ENCODE measurements around the gene TMEM272. TPM values are rescaled to one million over a fixed set of nuclear protein-coding genes. Genes with fewer than 3 reads are reported as not detected.

Gene TMEM272
- total and polyA plus RNA-seq, 12 donors = 0.09 to 2.7 (median 0.56) TPM

DNA sequence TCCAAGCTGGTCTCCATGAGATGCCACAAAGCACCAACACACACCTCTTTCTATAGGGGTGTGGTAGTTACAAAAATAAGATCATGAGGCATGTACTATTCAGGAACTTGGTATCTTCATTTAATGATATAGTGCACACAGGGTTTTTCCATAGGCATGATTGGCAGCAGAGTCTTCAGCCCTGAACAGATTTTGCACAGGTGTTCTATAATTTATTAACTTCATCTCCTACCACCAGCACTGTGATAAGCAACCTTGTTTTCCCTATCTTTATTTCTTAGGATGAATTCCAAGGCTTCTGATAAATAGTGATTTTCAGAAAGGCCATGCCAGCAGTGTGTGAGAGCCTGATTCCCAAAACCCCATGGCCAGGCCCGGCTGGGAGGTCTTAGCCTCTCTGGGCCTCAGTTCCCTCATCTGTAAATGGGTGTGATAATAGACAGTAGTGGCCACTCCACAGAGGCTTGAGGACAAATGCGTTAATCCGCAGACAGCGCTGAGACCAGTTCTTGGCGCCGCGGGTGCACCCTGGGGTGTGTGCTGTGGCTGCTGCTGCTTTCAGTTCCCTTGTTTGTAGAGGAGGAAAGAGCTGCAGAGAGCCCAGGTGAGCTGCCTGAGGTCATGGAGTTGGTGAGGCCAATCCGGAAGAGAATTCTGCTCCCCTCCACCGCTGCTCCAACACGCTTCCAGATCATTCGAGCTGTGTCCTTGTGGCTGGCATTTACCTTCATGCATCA lies 74.1 kb downstream of the TMEM272 start:
- no peak for ATAC-seq
- Histone ChIP-seq H3K9me3 (no peaks in the 10 kb centered on the region), H3K4me1 (peaks cover 9 to 34% (median 24%) of the 10 kb centered on the region in 9 donors), H3K4me3 (no peak overlapping the region), H3K27me3 (no peaks in the 10 kb centered on the region), H3K27ac (peak overlapping the region in 7 of 10 donors; percentile 56 to 83 (median 66)), H3K36me3 (peaks cover 0 to 30% (median 0%) of the 10 kb centered on the region in 9 donors)
- DNase-seq = no peak
- 94 to 96% methylated on average over 11 of the region's 11 CpGs for WGBS, 2 donors
- intact Hi-C loops (cut with DNase I) = no loop called here
- TF ChIP-seq, protein P1, sequence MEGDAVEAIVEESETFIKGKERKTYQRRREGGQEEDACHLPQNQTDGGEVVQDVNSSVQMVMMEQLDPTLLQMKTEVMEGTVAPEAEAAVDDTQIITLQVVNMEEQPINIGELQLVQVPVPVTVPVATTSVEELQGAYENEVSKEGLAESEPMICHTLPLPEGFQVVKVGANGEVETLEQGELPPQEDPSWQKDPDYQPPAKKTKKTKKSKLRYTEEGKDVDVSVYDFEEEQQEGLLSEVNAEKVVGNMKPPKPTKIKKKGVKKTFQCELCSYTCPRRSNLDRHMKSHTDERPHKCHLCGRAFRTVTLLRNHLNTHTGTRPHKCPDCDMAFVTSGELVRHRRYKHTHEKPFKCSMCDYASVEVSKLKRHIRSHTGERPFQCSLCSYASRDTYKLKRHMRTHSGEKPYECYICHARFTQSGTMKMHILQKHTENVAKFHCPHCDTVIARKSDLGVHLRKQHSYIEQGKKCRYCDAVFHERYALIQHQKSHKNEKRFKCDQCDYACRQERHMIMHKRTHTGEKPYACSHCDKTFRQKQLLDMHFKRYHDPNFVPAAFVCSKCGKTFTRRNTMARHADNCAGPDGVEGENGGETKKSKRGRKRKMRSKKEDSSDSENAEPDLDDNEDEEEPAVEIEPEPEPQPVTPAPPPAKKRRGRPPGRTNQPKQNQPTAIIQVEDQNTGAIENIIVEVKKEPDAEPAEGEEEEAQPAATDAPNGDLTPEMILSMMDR (IDR thresholded peaks at IDR 0.05) = no peak

DNA sequence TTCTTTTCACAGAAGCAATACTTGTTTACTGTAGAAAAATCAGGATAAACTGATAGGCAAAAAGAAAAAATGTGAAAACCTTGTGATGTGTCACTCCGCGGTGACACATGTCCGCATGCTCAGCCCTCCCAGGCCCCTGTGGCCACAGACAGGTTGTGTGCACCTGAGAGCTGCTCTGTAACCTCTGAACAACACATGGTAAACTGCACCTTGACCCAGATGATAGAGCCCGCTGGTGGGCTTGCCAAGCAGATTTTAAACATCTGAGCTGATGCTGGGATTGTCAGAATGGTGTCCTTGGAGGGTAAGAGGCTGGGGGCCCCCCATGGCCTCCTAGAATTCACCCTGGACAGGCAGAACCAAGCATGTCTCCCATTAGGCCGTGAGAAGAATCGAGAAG lies 74.8 kb downstream of the TMEM272 start:
- intact Hi-C loops (cut with DNase I) = no loop called here
- TF ChIP-seq, protein P1 (IDR thresholded peaks at IDR 0.05) = no peak
- peak overlapping the region in 9 of 10 donors; percentile 56 to 83 (median 66) for H3K27ac ChIP-seq
- 94 to 96% methylated on average over 6 of the region's 6 CpGs for WGBS, 2 donors
- no peaks in the 10 kb centered on the region for H3K27me3 ChIP-seq
- no peak for DNase-seq
- ATAC-seq = no peak
- H3K36me3 ChIP-seq = peaks cover 0 to 35% (median 0%) of the 10 kb centered on the region in 9 donors
- no peaks in the 10 kb centered on the region for H3K9me3 ChIP-seq
- no peak overlapping the region for H3K4me3 ChIP-seq
- H3K4me1 ChIP-seq = peaks cover 9 to 36% (median 25%) of the 10 kb centered on the region in 9 donors

DNA sequence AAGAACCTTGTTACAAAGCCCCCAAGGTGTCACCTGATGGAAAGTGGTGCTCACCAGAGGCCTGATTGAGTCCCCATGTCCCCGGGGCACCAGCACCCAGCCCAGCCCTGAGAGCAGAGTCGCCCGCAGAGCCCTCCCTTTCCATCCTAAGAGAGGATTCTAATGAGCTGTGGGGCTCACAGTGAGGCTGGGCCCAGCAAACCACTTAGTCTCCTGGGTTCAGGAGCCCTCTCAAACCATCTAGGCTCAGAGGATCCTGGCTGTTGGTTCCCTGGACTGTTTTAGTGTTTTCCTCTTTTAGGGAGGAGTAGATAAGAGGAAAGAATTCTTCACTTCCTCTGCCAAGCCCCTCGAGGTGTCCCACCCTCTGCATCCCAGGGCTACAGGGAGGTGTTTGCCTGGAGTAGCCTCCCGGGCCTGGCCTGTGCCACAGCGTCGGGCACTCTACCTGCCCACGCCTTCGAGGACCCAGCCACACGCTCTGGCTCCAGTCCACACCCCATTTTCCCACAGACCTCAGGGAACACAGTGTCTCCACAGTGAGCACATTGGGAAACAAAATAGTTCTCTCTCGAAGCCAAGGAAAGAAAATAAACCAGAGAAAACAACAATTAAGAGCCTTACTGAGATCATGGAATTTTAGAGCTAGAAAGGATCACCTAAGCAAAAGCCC lies 75.4 kb downstream of the TMEM272 start:
- H3K36me3 ChIP-seq = peaks cover 0 to 41% (median 0%) of the 10 kb centered on the region in 9 donors
- no peaks in the 10 kb centered on the region for H3K27me3 ChIP-seq
- 53 to 54% methylated on average over 11 of the region's 11 CpGs for WGBS, 2 donors
- peak; percentile 53 to 88 (median 66) for ATAC-seq
- peak overlapping the region in 9 of 10 donors; percentile 56 to 83 (median 66) for H3K27ac ChIP-seq
- H3K4me1 ChIP-seq = peaks cover 12 to 42% (median 31%) of the 10 kb centered on the region in 9 donors
- peak in 1 of 2 donors; percentile 57 for DNase-seq
- no peak overlapping the region for H3K4me3 ChIP-seq
- no peaks in the 10 kb centered on the region for H3K9me3 ChIP-seq
- TF ChIP-seq, protein P1 (IDR thresholded peaks at IDR 0.05) = no peak
- intact Hi-C loops (cut with DNase I) = loop anchor here in 1 of 10 donors (10.0 kb wide), 1 partner anchor 185 kb away; the partner anchor contains the start of gene WDFY2

DNA sequence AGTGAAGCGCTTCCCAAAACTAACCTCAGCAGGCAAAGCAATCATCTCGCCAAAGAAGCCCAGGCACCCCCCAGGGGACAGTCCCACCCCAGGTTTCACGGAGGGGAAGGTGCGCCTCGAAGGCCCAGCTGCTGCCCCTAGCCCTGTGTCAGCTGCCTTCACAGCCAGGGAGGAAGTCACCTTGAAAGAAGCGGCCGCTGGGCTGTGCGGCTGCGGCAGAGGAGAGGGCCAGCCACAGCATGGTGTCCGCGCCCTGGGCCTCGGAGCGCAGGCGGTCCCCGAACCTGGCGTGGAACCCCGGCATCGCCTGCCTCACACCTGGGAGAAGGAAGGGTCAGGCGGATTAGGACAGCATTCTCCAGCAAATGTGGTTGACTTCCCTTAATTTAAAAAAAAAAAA lies 76.0 kb downstream of the TMEM272 start:
- H3K27ac ChIP-seq = peak overlapping the region in 8 of 10 donors; percentile 30 to 83 (median 68)
- H3K36me3 ChIP-seq = peaks cover 0 to 41% (median 0%) of the 10 kb centered on the region in 9 donors
- no peaks in the 10 kb centered on the region for H3K9me3 ChIP-seq
- intact Hi-C loops (cut with DNase I) = loop anchor here in 1 of 10 donors (10.0 kb wide), 1 partner anchor 184 kb away; the partner anchor contains the start of gene WDFY2
- H3K27me3 ChIP-seq = no peaks in the 10 kb centered on the region
- no peak overlapping the region for H3K4me3 ChIP-seq
- no peak for DNase-seq
- peak in 1 of 8 donors; percentile 18 for ATAC-seq
- TF ChIP-seq, protein P1 (IDR thresholded peaks at IDR 0.05) = peak in 1 of 9 donors; percentile 0
- 86 to 89% methylated on average over 19 of the region's 19 CpGs for WGBS, 2 donors
- peaks cover 15 to 48% (median 37%) of the 10 kb centered on the region in 9 donors for H3K4me1 ChIP-seq
